Measurements from ENCODE around the gene RAB36.
"Not testable (repeated sequence)": the region's sequence is repeated elsewhere in the genome, so short reads cannot be mapped to it uniquely, and the experiment has no call there.

RAB36 gene

DNA sequence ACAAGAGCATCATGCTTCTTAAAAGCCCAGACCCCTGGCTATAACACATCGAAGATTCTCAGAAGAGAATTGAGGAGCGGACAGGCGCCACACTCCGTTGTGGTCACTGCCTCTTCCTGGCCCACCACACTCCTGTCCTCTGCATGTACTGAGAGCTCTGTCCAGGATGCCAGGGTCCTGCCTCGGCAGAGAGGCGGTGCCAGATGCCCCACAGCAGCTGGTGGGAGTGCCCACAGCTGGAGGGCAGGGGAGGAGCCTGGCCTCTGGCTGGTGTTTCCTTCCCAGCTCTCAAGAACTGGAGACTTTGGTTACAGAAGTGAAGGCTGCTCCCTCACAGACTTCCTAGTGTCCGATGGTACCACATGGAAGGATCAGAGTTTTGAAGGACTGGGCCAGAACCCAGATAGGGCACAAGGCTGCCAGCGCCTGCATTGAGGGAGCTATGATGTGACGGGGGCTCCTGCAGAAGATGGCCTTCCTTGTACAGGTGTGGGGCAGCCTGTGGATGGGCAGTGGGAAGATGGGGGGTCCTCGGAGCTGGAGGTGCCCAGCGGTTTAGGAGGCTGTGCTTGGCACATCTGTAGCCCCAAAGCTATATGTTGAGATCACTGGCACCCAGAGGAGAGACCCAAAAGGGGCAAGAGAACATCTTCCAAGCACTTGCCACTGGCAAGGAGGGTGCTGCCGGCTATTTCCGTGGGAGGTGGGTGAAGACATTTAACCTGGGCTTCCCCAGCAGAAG, 22.9 kb upstream of the RAB36 start:
- DNase-seq, result no peak

DNA sequence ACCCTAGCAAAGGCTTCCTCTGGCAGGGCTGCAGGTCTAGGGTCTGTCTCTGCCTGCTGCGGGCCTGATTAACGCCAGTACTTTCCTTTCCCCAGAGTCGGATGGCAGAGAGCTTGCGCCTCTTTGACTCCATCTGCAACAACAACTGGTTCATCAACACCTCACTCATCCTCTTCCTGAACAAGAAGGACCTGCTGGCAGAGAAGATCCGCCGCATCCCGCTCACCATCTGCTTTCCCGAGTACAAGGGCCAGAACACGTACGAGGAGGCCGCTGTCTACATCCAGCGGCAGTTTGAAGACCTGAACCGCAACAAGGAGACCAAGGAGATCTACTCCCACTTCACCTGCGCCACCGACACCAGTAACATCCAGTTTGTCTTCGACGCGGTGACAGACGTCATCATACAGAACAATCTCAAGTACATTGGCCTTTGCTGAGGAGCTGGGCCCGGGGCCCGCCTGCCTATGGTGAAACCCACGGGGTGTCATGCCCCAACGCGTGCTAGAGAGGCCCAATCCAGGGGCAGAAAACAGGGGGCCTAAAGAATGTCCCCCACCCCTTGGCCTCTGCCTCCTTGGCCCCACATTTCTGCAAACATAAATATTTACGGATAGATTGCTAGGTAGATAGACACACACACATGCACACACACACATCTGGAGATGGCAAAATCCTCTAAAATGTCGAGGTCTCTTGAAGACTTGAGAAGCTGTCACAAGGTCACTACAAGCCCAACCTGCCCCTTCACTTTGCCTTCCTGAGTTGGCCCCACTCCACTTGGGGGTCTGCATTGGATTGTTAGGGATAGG, 22.1 kb upstream of the RAB36 start:
- DNase-seq, result no peak

DNA sequence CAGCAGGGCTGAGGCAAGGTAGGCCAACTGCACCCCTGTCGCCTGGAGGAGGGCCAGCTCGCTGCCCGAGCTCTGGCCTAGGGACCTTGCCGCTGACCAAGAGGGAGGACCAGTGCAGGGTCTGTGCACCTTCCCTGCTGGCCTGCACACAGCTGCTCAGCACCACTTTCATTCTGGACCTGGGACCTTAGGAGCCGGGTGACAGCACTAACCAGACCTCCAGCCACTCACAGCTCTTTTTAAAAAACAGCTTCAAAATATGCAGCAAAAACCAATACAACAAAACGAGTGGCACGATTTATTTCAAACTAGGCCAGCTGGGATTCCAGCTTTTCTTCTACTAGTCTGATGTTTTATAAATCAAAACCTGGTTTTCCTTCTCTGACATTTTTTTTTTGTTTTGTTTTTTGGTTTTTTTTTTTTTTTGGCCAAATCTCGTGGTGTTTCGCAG, 21.4 kb upstream of the RAB36 start:
- no peak for DNase-seq

DNA sequence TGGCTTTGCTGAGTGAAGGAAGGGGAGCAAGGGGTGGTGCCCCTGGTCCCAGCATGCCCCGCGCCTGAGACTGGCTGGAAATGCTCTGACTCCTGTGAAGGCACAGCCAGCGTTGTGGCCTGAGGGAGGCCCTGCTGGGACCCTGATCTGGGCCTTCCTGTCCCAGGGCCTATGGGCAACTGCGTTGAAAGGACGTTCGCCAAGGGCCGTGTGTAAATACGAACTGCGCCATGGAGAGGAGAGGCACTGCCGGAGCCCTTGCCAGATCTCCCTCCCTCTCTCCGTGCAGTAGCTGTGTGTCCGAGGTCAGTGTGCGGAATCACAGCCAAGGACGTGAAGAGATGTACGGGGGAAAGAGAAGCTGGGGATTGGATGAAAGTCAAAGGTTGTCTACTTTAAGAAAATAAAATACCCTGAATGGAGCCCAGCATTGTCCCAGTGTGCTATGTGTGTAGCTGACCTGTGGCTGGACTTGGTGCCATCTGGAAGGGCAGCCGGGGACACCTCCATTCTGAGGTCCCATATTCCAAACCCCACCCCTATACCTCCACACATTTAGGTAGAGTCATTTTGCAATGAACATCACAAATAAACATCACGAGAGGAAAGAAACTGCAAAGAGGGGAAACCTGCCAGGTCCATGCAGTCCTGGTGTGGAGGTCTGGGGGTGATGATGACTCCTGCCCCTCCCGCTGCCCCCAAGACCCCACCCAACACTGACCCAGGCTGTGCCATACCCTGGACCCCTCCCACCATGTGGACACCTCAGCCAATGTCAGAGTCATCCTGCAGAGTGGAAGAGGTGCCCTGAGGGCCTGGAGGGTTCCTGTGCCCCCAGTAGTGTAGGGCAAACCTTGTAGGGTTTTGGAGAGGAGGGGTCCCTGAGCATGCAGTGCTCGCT, 20.4 kb upstream of the RAB36 start:
- DNase-seq, result no peak

DNA sequence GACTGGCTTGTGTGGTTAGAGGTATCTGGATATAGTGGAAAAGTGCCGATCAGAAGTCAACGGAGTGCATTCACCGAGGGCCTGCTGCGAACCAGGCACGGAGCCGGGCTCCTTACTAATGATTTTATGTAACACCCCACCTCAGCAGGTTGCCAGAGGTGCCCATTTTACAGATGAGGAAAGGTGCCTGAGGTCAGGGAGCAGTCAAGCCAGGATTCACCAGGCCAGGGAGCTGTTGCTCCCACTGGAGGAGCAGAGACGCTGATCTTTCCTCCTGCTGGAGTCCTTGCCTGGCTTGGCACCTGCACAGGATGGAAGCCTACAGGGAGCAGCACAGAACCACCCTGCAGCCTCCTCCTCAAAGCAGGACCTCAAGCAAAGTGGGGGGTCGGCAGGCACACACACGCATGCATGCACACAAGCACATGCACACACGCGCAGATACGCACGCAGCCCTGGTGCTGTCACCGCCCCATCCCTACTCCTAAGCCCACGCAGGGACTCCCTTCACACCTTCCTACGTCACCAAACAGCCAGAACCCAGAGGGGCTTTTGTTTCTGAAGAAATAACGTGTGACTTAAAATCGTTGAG, 19.7 kb upstream of the RAB36 start:
- no peak for DNase-seq

DNA sequence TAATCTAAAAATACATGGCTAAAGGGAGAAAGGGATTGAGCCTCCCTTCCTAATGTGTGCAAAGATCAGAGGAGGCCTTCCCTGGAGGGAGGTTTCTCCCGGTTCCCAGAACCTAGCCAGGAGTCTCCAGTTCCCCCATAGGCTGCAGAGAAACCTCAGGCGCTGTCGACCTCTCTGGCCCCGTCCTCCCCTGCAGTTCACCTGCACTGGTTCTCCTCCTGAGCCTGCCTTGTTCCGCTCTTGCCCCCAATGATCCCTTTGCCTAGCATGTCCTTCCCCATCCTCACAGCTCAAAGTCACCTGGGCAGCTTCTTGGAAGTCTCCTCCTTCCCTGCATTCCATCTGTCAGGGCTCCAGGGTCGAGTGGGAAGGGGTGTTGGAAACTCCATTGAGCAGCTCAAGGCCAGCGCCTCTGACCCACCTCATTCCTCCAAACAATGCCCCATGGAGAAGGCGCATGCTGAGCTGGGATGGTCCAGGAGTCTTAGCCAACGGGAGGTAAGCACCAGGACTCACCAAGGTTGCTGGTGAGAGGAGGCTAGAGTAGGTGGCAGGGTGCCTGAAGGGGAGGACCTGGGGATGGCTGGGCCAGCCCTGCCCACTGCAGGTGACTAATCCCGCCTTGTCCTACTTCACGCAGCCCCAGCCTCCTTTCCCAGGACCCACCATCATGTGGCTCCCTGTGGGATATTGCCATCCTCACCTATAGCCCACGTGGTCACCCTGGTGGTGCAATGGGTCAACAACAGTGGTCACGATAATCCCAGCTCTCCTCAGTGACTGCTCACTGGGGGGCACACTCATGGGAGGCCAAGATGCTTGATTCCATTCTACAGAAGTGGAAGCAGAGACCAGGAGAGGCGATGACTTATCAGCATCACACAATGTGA, 18.9 kb upstream of the RAB36 start:
- no peak for DNase-seq

DNA sequence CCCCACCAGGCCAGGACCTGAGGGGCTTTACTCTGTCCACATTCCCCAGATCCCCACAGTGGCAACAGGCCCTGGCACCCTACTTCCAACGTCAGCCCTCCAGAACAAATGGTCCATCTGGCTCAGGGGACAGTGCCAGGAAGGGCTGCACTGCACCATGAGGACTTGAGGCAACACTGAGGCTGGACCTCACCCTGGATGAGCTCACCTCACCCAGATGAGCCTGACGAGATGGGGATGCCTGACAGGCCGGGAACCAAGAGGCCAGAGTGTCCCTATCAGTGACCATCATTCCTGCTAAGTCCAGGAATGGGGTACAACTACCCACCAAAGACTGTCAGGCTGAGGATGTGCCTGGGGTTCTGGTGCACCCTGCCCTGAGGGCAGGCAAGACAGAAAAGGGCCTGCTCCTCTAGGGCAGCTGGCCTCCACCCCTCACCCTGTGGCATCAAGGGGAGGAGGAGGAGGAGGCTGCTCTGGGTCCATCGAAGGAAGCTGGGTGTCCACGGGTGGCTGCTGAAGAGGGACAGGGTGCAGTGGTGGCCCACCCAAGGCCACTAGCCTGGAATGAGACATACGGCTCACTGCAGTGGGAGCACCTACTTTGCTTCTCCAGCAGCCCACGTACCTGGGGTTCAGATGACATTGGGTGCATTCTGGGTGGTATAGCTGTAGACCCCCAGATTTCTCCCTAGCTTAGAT, 18.1 kb upstream of the RAB36 start:
- no peak for DNase-seq

DNA sequence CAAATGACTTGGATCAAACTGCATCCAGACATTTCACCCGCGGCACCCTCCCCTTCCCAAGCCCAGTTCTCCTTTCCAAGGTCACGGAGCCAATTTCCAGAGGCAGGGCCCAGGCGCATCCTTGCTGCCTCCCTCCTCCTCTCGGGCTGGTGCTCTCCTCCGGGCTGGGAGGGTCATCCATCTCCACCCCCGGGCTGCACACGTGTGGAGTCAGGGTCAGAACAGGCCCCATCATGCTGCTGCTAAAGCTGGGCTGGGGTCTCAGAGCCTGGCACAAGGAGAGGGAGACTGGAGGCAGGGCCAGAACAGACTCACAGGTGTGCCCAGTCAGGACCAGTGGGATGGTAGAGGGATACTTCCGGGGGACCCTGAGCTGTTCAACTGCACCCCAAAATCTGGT, 17.5 kb upstream of the RAB36 start:
- DNase-seq, result no peak

DNA sequence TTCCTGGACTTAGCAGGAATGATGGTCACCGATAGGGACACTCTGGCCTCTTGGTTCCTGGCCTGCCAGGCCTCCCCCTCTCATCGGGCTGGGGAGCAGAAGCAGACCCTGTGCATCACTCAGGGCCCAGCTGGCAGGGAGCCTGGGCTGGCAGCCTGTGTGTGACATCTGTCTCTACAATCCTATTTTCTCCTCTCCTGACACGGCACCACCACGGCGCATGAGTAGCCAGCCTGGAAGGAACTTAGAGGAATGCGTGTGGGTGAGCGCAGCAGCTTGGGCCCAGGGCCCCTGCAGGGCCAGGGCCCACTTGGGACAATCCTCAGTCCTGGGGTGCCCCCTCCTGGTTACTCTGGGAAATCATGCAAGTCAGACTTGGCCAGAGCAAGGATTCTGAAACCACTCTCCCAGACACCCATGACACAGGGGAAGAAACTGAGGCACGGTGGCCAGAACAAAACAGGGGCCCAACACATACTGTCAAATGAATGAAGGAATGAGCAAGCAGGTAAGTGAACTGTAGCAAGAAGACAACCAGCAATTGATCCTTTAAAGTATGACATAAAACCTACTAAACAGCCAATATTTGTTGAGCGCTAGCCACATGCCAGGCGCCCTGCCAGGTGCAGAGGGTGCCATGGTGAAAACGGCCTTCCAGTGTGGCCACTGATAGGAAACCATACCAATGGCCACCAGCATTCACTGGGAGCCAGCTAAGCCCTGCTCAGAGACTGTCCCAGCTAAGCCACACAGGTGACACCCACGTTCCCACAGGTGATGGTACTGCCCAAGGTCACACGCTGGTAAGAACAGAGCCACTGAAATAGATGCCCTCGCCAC, 16.8 kb upstream of the RAB36 start:
- DNase-seq, result peak; percentile 43

DNA sequence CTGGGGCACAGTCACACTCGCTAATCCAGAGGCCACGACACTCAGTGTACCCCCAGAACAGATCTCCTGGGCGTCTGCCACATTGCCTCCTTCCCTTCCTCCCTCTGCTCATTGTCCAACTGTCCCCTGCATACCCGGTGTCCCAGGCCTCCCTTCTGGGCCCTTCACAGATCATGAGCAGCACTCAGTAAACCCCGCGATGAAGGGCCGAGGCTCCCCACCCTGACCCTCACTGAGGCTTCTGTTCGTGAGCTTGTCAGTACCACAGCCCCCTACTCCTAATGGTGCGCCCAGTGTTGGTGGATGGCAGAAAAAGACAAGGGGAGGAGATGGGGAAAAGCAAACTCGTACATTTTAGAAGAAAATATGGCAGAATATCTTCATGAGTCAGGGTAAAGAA, 16.1 kb upstream of the RAB36 start:
- no peak for DNase-seq

DNA sequence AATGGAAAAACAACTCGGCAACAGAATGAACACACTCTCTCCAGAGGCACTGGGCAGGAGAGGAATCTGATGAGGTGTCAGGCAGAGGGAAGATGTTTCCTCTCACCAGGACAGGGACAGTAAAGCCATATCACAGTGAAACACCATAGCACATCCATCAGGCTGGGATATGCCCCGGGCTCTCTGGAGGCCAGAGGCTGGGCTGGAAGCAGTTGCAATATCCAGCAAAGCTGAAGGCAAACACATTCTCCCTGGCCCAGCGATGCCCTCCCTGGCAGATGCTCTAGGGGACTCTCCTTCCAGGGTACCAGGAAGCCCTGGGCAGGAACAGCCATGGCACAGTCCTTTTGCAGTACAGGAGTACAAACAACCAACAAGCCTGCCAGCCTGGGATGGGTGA, 14.6 kb upstream of the RAB36 start:
- no peak for DNase-seq

DNA sequence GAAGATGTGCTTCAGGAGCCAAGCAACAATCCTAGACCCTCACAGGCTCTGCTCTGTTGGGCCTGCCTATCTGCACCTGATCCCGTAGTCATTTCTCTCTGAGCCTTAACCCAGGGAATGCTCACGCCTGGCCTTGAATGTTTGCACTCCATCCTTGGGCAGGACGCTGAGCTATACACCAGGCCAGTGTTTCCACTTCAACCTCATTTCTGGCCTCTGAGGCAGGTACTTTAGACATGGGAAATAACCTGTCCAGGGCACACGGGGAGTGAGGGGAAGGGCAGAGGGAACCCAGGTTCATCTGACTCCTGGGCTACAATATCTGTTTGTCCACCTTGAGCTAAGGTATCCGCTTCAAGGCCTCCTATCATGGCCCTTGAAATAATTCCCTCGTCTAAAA, 13.3 kb upstream of the RAB36 start:
- DNase-seq, result no peak

DNA sequence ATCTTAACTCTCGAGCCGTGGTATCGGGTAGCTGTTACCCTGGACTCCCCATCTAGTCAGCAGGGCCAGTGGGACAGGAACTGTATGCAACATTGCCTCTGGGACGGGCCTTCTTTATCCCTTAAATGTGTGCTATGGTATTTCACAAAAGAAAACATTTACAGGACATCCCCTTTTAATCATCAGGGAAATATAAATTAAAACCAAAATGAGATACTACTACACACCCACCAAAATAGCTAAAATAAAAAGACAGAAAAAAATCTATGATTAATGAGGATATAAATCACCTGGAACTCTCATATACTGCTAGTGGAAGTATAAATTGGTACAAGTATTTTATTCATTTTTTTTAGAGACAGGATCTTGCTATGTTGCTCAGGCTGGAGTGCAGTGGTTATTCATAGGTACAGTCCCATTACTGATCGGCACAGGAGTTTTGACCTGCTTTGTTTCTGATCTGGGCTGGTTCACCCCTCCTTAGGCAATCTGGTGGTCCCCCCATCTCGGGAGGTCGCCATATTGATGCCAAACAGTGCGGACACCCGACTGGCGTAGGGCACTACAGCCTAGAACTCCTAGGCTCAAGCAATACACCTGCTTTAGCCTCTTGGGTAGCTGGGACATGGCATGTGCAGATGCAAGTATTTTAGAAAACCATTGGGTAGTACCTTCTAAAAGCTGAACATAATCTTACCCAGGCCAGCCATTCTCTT, 12.7 kb upstream of the RAB36 start:
- DNase-seq, result no peak

DNA sequence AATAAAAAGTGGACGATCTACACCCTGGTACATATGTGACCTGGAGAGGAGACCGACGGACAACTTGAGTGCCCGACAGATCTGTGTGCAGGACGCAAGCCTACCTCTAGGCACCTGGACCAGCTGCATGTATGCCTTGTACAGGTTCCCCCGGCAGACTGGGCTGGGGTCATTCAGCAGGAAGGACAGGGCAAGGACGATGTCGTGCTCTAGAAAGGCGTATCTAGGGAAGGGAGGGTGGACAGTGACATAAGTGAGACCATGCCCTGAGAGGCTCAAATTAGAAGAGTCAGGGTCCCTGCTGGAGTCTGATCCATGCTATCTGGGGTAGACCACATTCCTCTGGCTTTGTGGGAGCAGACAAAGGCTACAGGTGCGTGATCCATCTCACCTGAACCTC, 11.4 kb upstream of the RAB36 start:
- DNase-seq, result no peak

DNA sequence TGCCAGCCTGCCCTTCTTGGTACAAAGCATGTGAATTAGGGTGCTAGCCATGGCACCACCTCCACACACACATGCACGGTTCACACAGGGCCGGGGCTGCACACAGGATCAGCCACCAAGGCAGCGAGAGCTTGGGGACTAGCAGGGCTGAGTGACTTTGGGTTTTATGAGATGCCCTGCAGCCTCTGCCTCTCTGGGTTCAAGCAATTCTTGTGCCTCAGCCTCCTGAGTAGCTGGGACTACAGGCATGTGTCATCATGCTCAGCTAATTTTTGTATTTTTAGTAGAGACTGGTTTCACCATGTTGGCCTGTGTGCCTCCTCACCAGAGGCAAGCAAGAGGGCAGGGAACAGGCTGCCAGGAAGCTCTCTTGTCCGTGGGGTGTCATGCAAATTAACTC, 8.3 kb upstream of the RAB36 start:
- DNase-seq, result not testable (repeated sequence)

DNA sequence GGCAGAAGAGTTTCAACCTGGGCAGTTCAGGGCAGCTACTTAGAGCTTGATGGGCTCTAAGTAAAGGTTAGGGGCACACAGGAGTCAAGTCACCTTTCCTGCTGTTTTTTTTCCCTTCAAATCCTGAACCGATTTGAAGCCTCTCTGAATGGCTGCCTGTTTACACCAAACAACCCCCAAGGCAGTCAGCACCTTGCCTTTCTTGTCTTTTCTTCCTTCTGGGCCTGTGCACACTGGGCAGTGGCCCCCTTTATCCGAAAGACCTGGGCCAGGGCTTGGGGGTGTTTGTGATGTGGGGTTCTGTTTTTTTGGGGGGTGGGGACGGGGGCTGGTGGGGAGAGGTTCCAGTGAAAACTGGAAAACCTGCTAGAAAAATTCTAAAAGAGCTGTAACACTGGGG, 7.8 kb upstream of the RAB36 start:
- DNase-seq, result no peak

DNA sequence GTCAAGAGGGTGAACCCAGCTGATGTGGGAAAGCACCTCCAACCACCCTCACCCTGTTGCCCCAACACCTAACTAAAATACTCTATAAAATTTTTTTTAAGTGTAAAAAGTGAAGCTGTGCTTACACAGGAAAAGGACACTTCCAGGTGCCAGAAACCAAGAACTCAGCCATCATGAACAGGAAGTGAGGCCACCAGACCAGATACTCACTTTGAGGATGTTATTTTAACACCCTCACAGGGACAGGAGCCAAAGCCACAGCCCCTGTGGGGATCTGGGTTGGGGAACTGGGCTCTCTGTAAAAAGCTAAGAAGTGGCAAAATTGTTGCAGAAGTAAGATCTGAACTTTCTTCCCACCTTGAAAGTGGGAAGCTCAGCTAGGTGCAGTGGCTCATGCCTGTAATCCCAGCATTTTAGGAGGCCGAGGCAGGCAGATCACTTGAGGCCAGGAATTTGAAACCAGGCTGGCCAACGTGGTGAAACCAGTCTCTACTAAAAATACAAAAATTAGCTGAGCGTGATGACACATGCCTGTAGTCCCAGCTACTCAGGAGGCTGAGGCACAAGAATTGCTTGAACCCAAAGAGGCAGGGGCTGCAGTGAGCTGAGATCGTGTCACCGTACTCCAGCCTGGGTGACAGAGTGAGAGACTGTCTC, 7.2 kb upstream of the RAB36 start:
- no peak for DNase-seq

DNA sequence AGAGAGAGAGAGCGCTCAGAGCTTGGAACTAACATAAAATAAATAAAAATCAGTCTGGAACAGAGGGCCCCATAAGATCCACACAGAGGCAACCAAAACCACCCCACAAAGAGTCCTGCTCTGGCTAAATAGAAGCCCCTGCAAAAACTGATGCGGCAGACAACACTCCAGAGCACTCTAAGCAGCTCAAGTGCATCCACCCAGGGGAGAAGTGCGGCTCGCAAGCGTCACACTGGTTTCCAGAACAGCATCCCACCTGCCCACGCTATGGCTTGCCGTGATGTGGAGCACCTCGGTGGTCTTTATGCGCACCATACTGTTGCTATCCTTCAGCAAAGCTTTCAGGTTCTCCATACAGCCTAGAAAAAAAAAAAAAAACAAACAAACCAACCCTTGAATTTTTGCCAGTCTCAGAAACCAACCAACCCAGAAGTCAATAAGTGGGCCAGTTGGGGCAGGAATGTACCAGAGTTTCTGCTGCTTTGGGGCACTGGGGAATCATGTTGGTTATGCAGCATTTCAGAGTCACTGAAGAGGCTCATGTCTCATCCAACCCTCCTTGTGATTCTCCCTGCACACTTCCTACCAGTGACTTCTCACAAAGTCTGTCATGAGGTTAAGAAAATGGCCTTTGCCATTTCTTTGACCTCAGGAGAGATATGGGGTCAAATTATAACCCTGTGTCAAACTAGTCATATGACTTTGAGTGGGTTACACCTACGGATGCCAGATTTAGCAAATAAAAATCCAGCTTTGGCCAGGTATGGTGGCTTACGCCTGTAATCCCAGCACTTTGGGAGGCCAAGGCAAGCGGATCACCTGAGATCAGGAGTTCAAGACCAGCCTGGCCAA, 6.5 kb upstream of the RAB36 start:
- DNase-seq, result no peak
